Fibroblast of lung (primary cell): ENCODE data around the gene SMOC2.

Source experiments
- CTCF ChIP-seq, 2 donors: IDR thresholded peaks in 1 of 2; conservative IDR thresholded peaks in 1 of 2; 1 replicate in 1 of 2; 2 replicates in 1 of 2; pipeline ENCODE4 v1.5.1; 2011 to 2012; ENCODE audit warnings: low read length in 2 of 2, control low read depth in 1 of 2, inconsistent platforms in 1 of 2, low read depth in 1 of 2, mild to moderate bottlenecking in 1 of 2
- EZH2 ChIP-seq: IDR thresholded peaks from 2 replicates; pipeline ENCODE4 v1.5.1; 2012; ENCODE audit warnings: low read length, control low read depth, mild to moderate bottlenecking; ENCODE audit errors: missing control alignments

- no peak for TF ChIP-seq CTCF (conservative IDR thresholded peaks at IDR 0.05 in 1 of 2, IDR thresholded peaks at IDR 0.05 in 1 of 2; ENCODE audit: low read depth in 1 of 2, low read length in 2 of 2)
- TF ChIP-seq EZH2 = no peak
These were observed 229.5 kb downstream of the SMOC2 start for GRCh38 chr6:168670401-168670985.
